H1 (cell line): ENCODE measurements around the gene RNF38. TPM values are rescaled to one million over a fixed set of nuclear protein-coding genes. Genes with fewer than 3 reads are reported as not detected.

Source experiments
- CTCF ChIA-PET: fragments of 300-600 bp; sonication (Branson Sonifier 250); formaldehyde crosslinking; loops from one replicate; lab custom pipeline; 2021; ENCODE audit not compliant: partially characterized antibody; lab: Charles Lee
- POLR2A ChIA-PET: fragments of 300-600 bp; sonication (Branson Sonifier 250); formaldehyde crosslinking; loops from one replicate; lab custom pipeline; 2021; ENCODE audit warnings: inconsistent platforms; ENCODE audit not compliant: partially characterized antibody; lab: Charles Lee
- DNase-seq, 2 experiments: peaks; one replicate each; pipeline versions ENCODE4 v3.0.0 to v3.0.0-alpha.2; 2010 to 2022; ENCODE audit warnings: low spot score in 2 of 2, low read depth in 1 of 2, mixed read lengths in 1 of 2
- FAIRE-seq: peaks from 2 replicates; lab custom pipeline; 2011; peaks lifted over from hg19 to GRCh38; lab: Jason Lieb, UNC
- H2AFZ ChIP-seq: 2 replicates; pipeline ENCODE4 v1.8.1; 2012; ENCODE audit warnings: low read length, inconsistent platforms
- H2AK5ac ChIP-seq: 2 replicates; pipeline ENCODE4 v1.6.1; 2013; ENCODE audit warnings: low read depth, low read length
- H2BK120ac ChIP-seq: replicated peaks from 2 replicates; pipeline ENCODE3; 2013; ENCODE audit warnings: low read depth, low read length, inconsistent platforms
- H2BK12ac ChIP-seq: 2 replicates; pipeline ENCODE4 v1.6.1; 2013; ENCODE audit warnings: low read depth, low read length
- H2BK15ac ChIP-seq: 2 replicates; pipeline ENCODE4 v1.6.1; 2013; ENCODE audit warnings: low read length
- H2BK20ac ChIP-seq: 2 replicates; pipeline ENCODE4 v1.6.1; 2013; ENCODE audit warnings: low read length
- H2BK5ac ChIP-seq: 2 replicates; pipeline ENCODE4 v1.6.1; 2013; ENCODE audit warnings: low read depth, low read length
- H3K14ac ChIP-seq: 2 replicates; pipeline ENCODE4 v1.6.1; 2013; ENCODE audit warnings: inconsistent platforms; ENCODE audit not compliant: insufficient read length
- H3K18ac ChIP-seq: 2 replicates; pipeline ENCODE4 v1.6.1; 2013; ENCODE audit warnings: low read length; ENCODE audit errors: extremely low read depth
- H3K23ac ChIP-seq: 2 replicates; pipeline ENCODE4 v1.6.1; 2013; ENCODE audit warnings: inconsistent platforms; ENCODE audit not compliant: insufficient read length
- H3K23me2 ChIP-seq: 2 replicates; pipeline ENCODE4 v1.6.1; 2013; ENCODE audit warnings: low read depth, low read length
- H3K27ac ChIP-seq: 2 replicates; pipeline ENCODE4 v1.6.1; 2011; ENCODE audit warnings: low read depth, low read length, inconsistent platforms
- H3K27me3 ChIP-seq, 4 experiments: replicated peaks in 1 of 4; 1 replicate in 1 of 4; 2 replicates in 3 of 4; pipeline versions ENCODE4 v1.6.1 to v1.8.1; 2011 to 2013; ENCODE audit warnings: low read length in 3 of 4, mild to moderate bottlenecking in 3 of 4, inconsistent platforms in 2 of 4, mixed read lengths in 2 of 4, moderate library complexity in 1 of 4; ENCODE audit not compliant: control insufficient read depth in 3 of 4, insufficient read depth in 3 of 4; ENCODE audit errors: extremely low read depth in 1 of 4
- H3K36me3 ChIP-seq, 4 experiments: 2 replicates each; pipeline versions ENCODE4 v1.6.1 to v1.8.1; 2011 to 2013; ENCODE audit warnings: mild to moderate bottlenecking in 4 of 4, low read length in 3 of 4, moderate library complexity in 2 of 4, control low read depth in 1 of 4, inconsistent platforms in 1 of 4; ENCODE audit not compliant: insufficient read depth in 4 of 4, control insufficient read depth in 2 of 4
- H3K4ac ChIP-seq: replicated peaks from 2 replicates; pipeline ENCODE3; 2013; ENCODE audit warnings: low read length, low read depth, mixed read lengths, inconsistent platforms; ENCODE audit not compliant: insufficient read length
- H3K4me1 ChIP-seq, 4 experiments: replicated peaks in 1 of 4; 1 replicate in 1 of 4; 2 replicates in 3 of 4; pipeline versions ENCODE4 v1.6.1 to v1.8.1; 2011 to 2013; ENCODE audit warnings: low read length in 3 of 4, inconsistent platforms in 2 of 4, mixed read lengths in 1 of 4; ENCODE audit not compliant: insufficient read depth in 4 of 4, control insufficient read depth in 3 of 4
- H3K4me2 ChIP-seq, 2 experiments: 2 replicates each; pipeline versions ENCODE4 v1.6.1 to v1.8.1; 2011 to 2013; ENCODE audit warnings: low read depth in 2 of 2, low read length in 2 of 2, control low read depth in 1 of 2, inconsistent platforms in 1 of 2, mild to moderate bottlenecking in 1 of 2; ENCODE audit not compliant: insufficient read depth in 1 of 2
- H3K4me3 ChIP-seq, 4 experiments: fragments of 200-600, 300-600 bp in 1 of 4; sonication (generic), shearing (Covaris generic), sonication (Bioruptor Twin) in 1 of 4; 2 replicates each; pipeline versions ENCODE4 v1.5.1 to v1.8.1; 2011 to 2016; ENCODE audit warnings: low read length in 4 of 4, low read depth in 3 of 4, control low read depth in 2 of 4, inconsistent platforms in 2 of 4, mild to moderate bottlenecking in 2 of 4, mixed read lengths in 1 of 4, moderate library complexity in 1 of 4; ENCODE audit not compliant: insufficient read depth in 2 of 4; ENCODE audit errors: extremely low read depth in 1 of 4
- H3K56ac ChIP-seq: replicated peaks from 2 replicates; pipeline ENCODE3; 2013; ENCODE audit warnings: low read depth, mild to moderate bottlenecking, mixed read lengths, low read length, inconsistent platforms; ENCODE audit not compliant: insufficient read length
- H3K79me1 ChIP-seq: 2 replicates; pipeline ENCODE4 v1.6.1; 2013; ENCODE audit warnings: low read depth, low read length, control low read depth
- H3K79me2 ChIP-seq, 2 experiments: 2 replicates each; pipeline versions ENCODE4 v1.6.1 to v1.8.1; 2012 to 2013; ENCODE audit warnings: low read length in 2 of 2, mild to moderate bottlenecking in 2 of 2, inconsistent platforms in 1 of 2; ENCODE audit not compliant: insufficient read depth in 2 of 2, control insufficient read depth in 1 of 2
- H3K9ac ChIP-seq, 4 experiments: replicated peaks in 1 of 4; 1 replicate in 1 of 4; 2 replicates in 3 of 4; pipeline versions ENCODE4 v1.6.1 to v1.8.1; 2011 to 2013; ENCODE audit warnings: low read depth in 3 of 4, low read length in 3 of 4, control low read depth in 2 of 4, mild to moderate bottlenecking in 2 of 4, moderate library complexity in 2 of 4, inconsistent platforms in 1 of 4; ENCODE audit errors: extremely low read depth in 1 of 4
- H3K9me3 ChIP-seq, 2 experiments: 2 replicates each; pipeline versions ENCODE4 v1.6.1 to v1.8.1; 2012 to 2013; ENCODE audit warnings: mild to moderate bottlenecking in 2 of 2, moderate library complexity in 2 of 2, control low read depth in 1 of 2, inconsistent platforms in 1 of 2, low read depth in 1 of 2, low read length in 1 of 2, mixed read lengths in 1 of 2; ENCODE audit not compliant: insufficient read depth in 2 of 2
- H4K20me1 ChIP-seq, 2 experiments: replicated peaks in 1 of 2; 2 replicates each; pipeline versions ENCODE3 to v1.8.1; 2011 to 2013; ENCODE audit warnings: inconsistent platforms in 2 of 2, low read length in 2 of 2, mild to moderate bottlenecking in 1 of 2; ENCODE audit not compliant: insufficient read depth in 2 of 2, control insufficient read depth in 1 of 2
- H4K5ac ChIP-seq: 2 replicates; pipeline ENCODE4 v1.6.1; 2013; ENCODE audit warnings: low read length, low read depth, mixed read lengths, inconsistent platforms; ENCODE audit not compliant: insufficient read length
- H4K8ac ChIP-seq: 2 replicates; pipeline ENCODE4 v1.8.0; 2013; ENCODE audit warnings: mild to moderate bottlenecking, moderate library complexity, low read length, inconsistent platforms; ENCODE audit not compliant: insufficient read depth; ENCODE audit errors: extremely low read depth
- H4K91ac ChIP-seq: replicated peaks from 2 replicates; pipeline ENCODE3; 2013; ENCODE audit warnings: low read length, mixed read lengths, inconsistent platforms; ENCODE audit not compliant: insufficient read length
- CBX5 ChIP-seq: fragments of 300-800, 300-1000 bp; sonication (generic); IDR thresholded peaks from 2 replicates; pipeline ENCODE4 v1.7.1; 2016; ENCODE audit warnings: antibody characterized with exemption, low read length, low read depth
- FOSL1 ChIP-seq: IDR thresholded peaks from 2 replicates; pipeline ENCODE4 v1.6.1; 2011; ENCODE audit warnings: mild to moderate bottlenecking, low read depth, low read length, moderate library complexity; ENCODE audit not compliant: insufficient read depth
- HDAC2 ChIP-seq, 2 experiments: fragments of 300-600 bp in 1 of 2; sonication (generic) in 1 of 2; IDR thresholded peaks; 2 replicates each; pipeline ENCODE4 v1.6.1; 2011 to 2012; ENCODE audit warnings: low read depth in 2 of 2, low read length in 2 of 2, mild to moderate bottlenecking in 2 of 2, moderate library complexity in 2 of 2, borderline replicate concordance in 1 of 2, inconsistent platforms in 1 of 2
- NANOG ChIP-seq: IDR thresholded peaks from 2 replicates; pipeline ENCODE4 v1.6.1; 2011; ENCODE audit warnings: low read length, low read depth, mild to moderate bottlenecking, inconsistent platforms; ENCODE audit not compliant: insufficient read depth, poor library complexity, severe bottlenecking
- PHF8 ChIP-seq: fragments of 200-600 bp; sonication (generic); conservative IDR thresholded peaks from 2 replicates; pipeline ENCODE4 v1.7.1; 2012; ENCODE audit warnings: low read depth, mild to moderate bottlenecking, inconsistent platforms, low read length, moderate library complexity
- POU5F1 ChIP-seq: IDR thresholded peaks from 2 replicates; pipeline ENCODE4 v1.6.1; 2011; ENCODE audit warnings: low read depth, mild to moderate bottlenecking, low read length, moderate library complexity
- RBBP5 ChIP-seq: IDR thresholded peaks from 2 replicates; pipeline ENCODE4 v1.7.1; 2012; ENCODE audit warnings: low read depth, mild to moderate bottlenecking, inconsistent platforms, low read length, moderate library complexity, borderline replicate concordance
- SP4 ChIP-seq: IDR thresholded peaks from 2 replicates; pipeline ENCODE4 v1.6.1; 2012; ENCODE audit warnings: low read length, inconsistent platforms
- WGBS, 2 experiments: shearing (Covaris generic) in 1 of 2; methylation state at CpG; one replicate each; pipeline versions ENCODE4 v1.1.6 to v1.1.7; 2013 to 2015; ENCODE audit warnings: low lambda C conversion rate in 2 of 2, mixed read lengths in 2 of 2, inconsistent platforms in 1 of 2, low coverage in 1 of 2, missing lambda C conversion rate in 1 of 2; ENCODE audit not compliant: insufficient replicate concordance in 2 of 2, insufficient coverage in 1 of 2, insufficient read length in 1 of 2; ENCODE audit errors: extremely low coverage in 1 of 2, missing lambda C conversion rate in 1 of 2; 5-methylcytosine and 5-hydroxymethylcytosine counted together
- polyA plus RNA-seq, 7 experiments: library from polyadenylated mRNA; depleted of rRNA in 3 of 7; stranded (reverse) in 5 of 7; unstranded in 2 of 7; fragments of >200 nt in 5 of 7; fragments of 200-250 nt in 2 of 7; gene quantifications; 1 replicate in 5 of 7; 2 replicates in 1 of 7; 4 replicates in 1 of 7; pipeline versions ENCODE4 v1.2.1 to v1.2.3, GENCODE V29; 2011 to 2013; ENCODE audit warnings: missing spikeins in 2 of 7, mixed read lengths in 2 of 7
- total RNA-seq: library from RNA; stranded (reverse); fragmentation: NEBNext Ultra II Directional; extraction: Animal tissue kit (Norgen Biotek cat#: 25700); gene quantifications from 2 replicates; pipeline ENCODE4 v1.2.1, GENCODE V29; 2021

Gene RNF38
- total and polyA plus RNA-seq, 2 of the 8 experiments (the other 6 are each of a cell fraction or from before 2014, with no cell fraction given) = 54.9 to 60.9 TPM

- Histone ChIP-seq H3K4ac (no peak overlapping the region), H2BK12ac (no peak overlapping the region), H3K56ac (no peak overlapping the region), H3K4me3 (no peak overlapping the region), H4K91ac (no peak overlapping the region), H3K36me3 (peaks cover 0 to 4% (median 0%) of the 10 kb centered on the region in 4 experiments; a peak in 2 of 8 replicates), H3K9ac (no peak overlapping the region), H4K8ac (no peak overlapping the region), H3K18ac (no peak overlapping the region), H3K27me3 (no peaks in the 10 kb centered on the region), H3K4me2 (no peak overlapping the region), H4K5ac (no peak overlapping the region), H3K27ac (no peak overlapping the region), H2BK15ac (no peak overlapping the region), H3K14ac (no peak overlapping the region), H2AFZ (no peak overlapping the region), H3K23ac (no peak overlapping the region), H2BK20ac (no peak overlapping the region), H3K79me2 (peaks cover 4 to 92% of the 10 kb centered on the region in 2 experiments; a peak in 3 of 4 replicates), H2AK5ac (no peak overlapping the region), H3K4me1 (peaks cover 1 to 6% (median 3%) of the 10 kb centered on the region in 4 experiments; a peak in 4 of 7 replicates), H2BK5ac (no peak overlapping the region), H3K79me1 (peaks cover 2% of the 10 kb centered on the region), H3K9me3 (no peaks in the 10 kb centered on the region), H3K23me2 (no peaks in the 10 kb centered on the region), H4K20me1 (peaks cover 5 to 9% of the 10 kb centered on the region in 2 experiments), H2BK120ac (no peak overlapping the region)
- ChIA-PET POLR2A (interaction anchor here (0.6 to 1.6 kb wide), 2 partner anchors 53 to 132 kb away, joined by 3 to 4 read pairs; no protein-coding TSS in a partner anchor), CTCF (no interaction called here)
- 91% methylated on average over 6 of the region's 6 CpGs; no CpG with 5 or more reads in 1 of the 2 experiments for WGBS, 2 experiments
- FAIRE-seq (no peak), DNase-seq (no peak)
- no peak for TF ChIP-seq SP4
- no peak for TF ChIP-seq NANOG
- no peak for TF ChIP-seq RBBP5
- TF ChIP-seq FOSL1 = no peak
- no peak for TF ChIP-seq PHF8
- TF ChIP-seq HDAC2 (IDR thresholded peaks at IDR 0.05; ENCODE audit: borderline replicate concordance in 1 of 2, low read depth in 2 of 2, low read length in 2 of 2) = no peak
- TF ChIP-seq POU5F1 = no peak
- no peak for TF ChIP-seq CBX5
These were observed 33.3 kb upstream of the RNF38 start for GRCh38 chr9:36433386-36433785.
